Calu3 (cell line): Measurements from ENCODE around the gene MAGEF1. TPM values are rescaled to one million over a fixed set of nuclear protein-coding genes. Genes with fewer than 3 reads are reported as not detected.

Experiments used
- BruUV-seq: library from RNA; stranded (reverse); fragments of 400-500 nt; replicated peaks from 2 replicates; lab custom pipeline; 2021; lab: Mats Ljungman, UMichigan
- CTCF ChIA-PET: fragments of 300-600 bp; sonication (Branson Sonifier 250); formaldehyde crosslinking; loops from one replicate; lab custom pipeline; 2022; ENCODE audit warnings: antibody characterized with exemption; lab: Charles Lee
- DNase-seq: peaks from one replicate; pipeline ENCODE4 v3.0.0; 2022
- H3K27ac Mint-ChIP-seq: one replicate; pipeline ENCODE4 v1.8.0; 2022; ENCODE audit warnings: mixed read lengths; ENCODE audit not compliant: unreplicated experiment
- H3K27me3 Mint-ChIP-seq: one replicate; pipeline ENCODE4 v1.8.0; 2022; ENCODE audit warnings: mixed read lengths; ENCODE audit not compliant: unreplicated experiment
- H3K36me3 Mint-ChIP-seq: one replicate; pipeline ENCODE4 v1.8.0; 2022; ENCODE audit warnings: mild to moderate bottlenecking, moderate library complexity, mixed read lengths; ENCODE audit not compliant: insufficient read depth, unreplicated experiment
- H3K4me1 Mint-ChIP-seq: one replicate; pipeline ENCODE4 v1.8.0; 2022; ENCODE audit warnings: mild to moderate bottlenecking, low read depth, mixed read lengths; ENCODE audit not compliant: unreplicated experiment
- H3K4me3 Mint-ChIP-seq: one replicate; pipeline ENCODE4 v1.8.0; 2022; ENCODE audit warnings: mild to moderate bottlenecking, low read depth, moderate library complexity, mixed read lengths; ENCODE audit not compliant: unreplicated experiment
- H3K9me3 Mint-ChIP-seq: one replicate; pipeline ENCODE4 v1.8.0; 2022; ENCODE audit warnings: low read depth, mixed read lengths; ENCODE audit not compliant: unreplicated experiment
- intact Hi-C: fragments of 100-400 bp; cut with micrococcal nuclease; formaldehyde crosslinking; loops from one replicate; pipeline ENCODE4 v1.10.0; 2022; ENCODE audit not compliant: unreplicated experiment
- total RNA-seq: library from RNA; stranded (reverse); gene quantifications from 2 replicates; pipeline ENCODE4 v1.2.3, GENCODE V29; 2022
- TF ChIP-seq, protein P1 (sequence below): fragments of 200-600 bp; IDR thresholded peaks from one replicate; pipeline ENCODE4 v1.8.0; 2022; ENCODE audit warnings: antibody characterized with exemption; ENCODE audit not compliant: unreplicated experiment

The MAGEF1 gene
- total RNA-seq, 1 experiment from 2014 or later: 57.9 TPM

DNA sequence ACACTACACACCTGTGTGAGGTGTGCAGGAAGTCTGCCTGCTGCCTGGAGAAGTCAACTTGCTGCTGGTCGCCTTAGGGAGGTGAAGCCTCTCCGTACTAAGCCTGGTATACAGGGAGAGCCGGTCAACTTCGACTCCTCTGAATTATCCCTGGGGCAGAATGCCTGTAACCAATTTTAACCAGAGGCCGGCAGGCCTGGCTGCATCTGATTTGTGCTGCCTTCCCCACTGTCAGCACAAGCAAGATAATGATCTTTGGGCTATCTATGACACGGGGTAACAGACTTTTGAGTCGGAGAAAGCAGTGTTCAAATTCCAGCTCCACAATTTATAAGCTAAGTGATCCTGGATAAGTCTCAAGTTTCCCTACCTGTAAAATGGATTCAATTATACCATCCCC lies 42.3 kb downstream of the MAGEF1 start:
- Mint-ChIP-seq H3K27ac (no peak overlapping the region), H3K4me3 (no peak overlapping the region), H3K9me3 (no peaks in the 10 kb centered on the region), H3K27me3 (peaks cover 93% of the 10 kb centered on the region), H3K4me1 (peaks cover 14% of the 10 kb centered on the region), H3K36me3 (no peaks in the 10 kb centered on the region)
- no TSS peak for BruUV-seq
- TF ChIP-seq, protein P1, sequence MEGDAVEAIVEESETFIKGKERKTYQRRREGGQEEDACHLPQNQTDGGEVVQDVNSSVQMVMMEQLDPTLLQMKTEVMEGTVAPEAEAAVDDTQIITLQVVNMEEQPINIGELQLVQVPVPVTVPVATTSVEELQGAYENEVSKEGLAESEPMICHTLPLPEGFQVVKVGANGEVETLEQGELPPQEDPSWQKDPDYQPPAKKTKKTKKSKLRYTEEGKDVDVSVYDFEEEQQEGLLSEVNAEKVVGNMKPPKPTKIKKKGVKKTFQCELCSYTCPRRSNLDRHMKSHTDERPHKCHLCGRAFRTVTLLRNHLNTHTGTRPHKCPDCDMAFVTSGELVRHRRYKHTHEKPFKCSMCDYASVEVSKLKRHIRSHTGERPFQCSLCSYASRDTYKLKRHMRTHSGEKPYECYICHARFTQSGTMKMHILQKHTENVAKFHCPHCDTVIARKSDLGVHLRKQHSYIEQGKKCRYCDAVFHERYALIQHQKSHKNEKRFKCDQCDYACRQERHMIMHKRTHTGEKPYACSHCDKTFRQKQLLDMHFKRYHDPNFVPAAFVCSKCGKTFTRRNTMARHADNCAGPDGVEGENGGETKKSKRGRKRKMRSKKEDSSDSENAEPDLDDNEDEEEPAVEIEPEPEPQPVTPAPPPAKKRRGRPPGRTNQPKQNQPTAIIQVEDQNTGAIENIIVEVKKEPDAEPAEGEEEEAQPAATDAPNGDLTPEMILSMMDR: no peak
- no peak for DNase-seq
- CTCF ChIA-PET: interaction anchor here (0.7 kb wide), 1 partner anchor 9 kb away, joined by 3 read pairs; no protein-coding TSS in a partner anchor
- intact Hi-C loops: no loop called here

DNA sequence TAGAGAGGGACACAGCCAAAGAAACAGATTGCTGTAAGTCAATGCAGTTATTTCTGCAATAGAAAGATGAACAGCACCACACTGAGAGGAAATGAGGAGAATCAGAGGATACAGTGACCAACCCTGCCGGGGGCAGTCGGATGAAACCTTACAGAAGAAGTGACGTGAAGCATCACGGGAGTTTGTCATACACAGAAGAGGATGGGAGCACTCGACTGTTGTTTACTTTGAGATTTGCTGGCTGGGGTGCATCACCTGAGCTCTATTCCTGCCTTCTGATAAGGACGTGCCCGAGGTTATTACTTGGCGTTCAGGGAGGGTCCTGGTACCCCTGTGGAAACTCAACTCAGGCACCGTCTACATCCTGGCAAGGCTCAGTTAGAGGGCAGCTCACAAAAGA lies 45.4 kb downstream of the MAGEF1 start:
- H3K27me3 Mint-ChIP-seq: peaks cover 62% of the 10 kb centered on the region
- no TSS peak for BruUV-seq
- H3K27ac Mint-ChIP-seq: no peak overlapping the region
- no peak overlapping the region for H3K4me3 Mint-ChIP-seq
- CTCF ChIA-PET: interaction anchor here (0.6 to 1.3 kb wide), 2 partner anchors 15 to 76 kb away, joined by 3 read pairs; no protein-coding TSS in a partner anchor
- H3K4me1 Mint-ChIP-seq: peaks cover 22% of the 10 kb centered on the region
- no peak for DNase-seq
- intact Hi-C loops: no loop called here
- TF ChIP-seq, protein P1: no peak
- H3K9me3 Mint-ChIP-seq: no peaks in the 10 kb centered on the region
- no peaks in the 10 kb centered on the region for H3K36me3 Mint-ChIP-seq

DNA sequence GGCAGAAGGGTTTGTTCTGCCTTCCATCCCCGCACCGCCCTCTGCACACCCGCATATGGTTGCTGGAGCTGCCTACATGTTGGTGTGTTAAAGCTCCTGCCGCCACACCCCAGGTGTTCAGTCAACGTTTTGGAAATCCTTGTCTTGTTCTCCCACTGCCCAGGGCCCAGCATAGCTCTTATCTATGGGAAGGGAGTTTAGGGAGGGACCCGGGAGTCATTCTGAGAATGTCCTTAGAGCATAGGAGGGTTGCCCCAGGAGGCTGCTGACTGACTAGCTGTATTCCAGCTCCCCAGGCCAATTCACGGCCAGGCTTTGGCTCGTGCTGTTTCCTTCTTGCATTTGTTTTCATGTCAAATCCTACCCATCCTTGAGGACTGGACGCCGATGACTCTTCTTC lies 46.8 kb downstream of the MAGEF1 start:
- Mint-ChIP-seq H3K27me3 (peaks cover 49% of the 10 kb centered on the region), H3K9me3 (no peaks in the 10 kb centered on the region), H3K27ac (no peak overlapping the region), H3K36me3 (no peaks in the 10 kb centered on the region), H3K4me1 (peaks cover 31% of the 10 kb centered on the region), H3K4me3 (no peak overlapping the region)
- TF ChIP-seq, protein P1: no peak
- CTCF ChIA-PET: interaction anchor here (0.6 to 1.0 kb wide), 3 partner anchors 13 to 26 kb away, joined by 3 to 5 read pairs (median 4); no protein-coding TSS in a partner anchor
- intact Hi-C loops: no loop called here
- no TSS peak for BruUV-seq
- DNase-seq: no peak

DNA sequence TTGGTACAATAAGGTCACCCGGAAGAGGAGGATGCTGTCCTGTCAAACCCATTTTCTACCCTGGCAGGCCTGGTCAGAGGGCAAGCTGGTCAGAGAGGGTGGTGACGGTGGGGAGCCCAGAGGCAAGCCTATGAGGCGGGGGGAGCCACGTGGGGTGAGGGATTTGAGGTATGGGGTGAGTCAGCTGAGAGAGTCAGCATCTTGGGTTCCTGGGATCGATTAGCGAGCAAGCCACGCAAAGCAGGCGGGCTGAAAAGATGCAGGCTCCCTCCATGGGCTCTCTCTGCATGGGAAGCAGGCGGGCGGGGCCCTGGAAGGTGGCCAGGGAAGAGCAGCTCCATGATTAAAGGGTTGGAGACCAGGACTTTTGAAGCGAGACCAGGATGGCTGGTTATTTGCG lies 48.1 kb downstream of the MAGEF1 start:
- CTCF ChIA-PET: no interaction called here
- Mint-ChIP-seq H3K9me3 (no peaks in the 10 kb centered on the region), H3K4me3 (no peak overlapping the region), H3K36me3 (no peaks in the 10 kb centered on the region), H3K27ac (peak overlapping the region; percentile 27), H3K4me1 (peaks cover 44% of the 10 kb centered on the region), H3K27me3 (peaks cover 35% of the 10 kb centered on the region)
- no TSS peak for BruUV-seq
- TF ChIP-seq, protein P1: no peak
- peak; percentile 50 for DNase-seq
- intact Hi-C loops: no loop called here
